Vagina (tissue), 2 donors: ENCODE results near the gene GUCA1C. TPM values are rescaled to one million over a fixed set of nuclear protein-coding genes. Genes with fewer than 3 reads are reported as not detected.

Source experiments
- DNase-seq, 2 donors: peaks; one replicate each; pipeline ENCODE4 v3.0.0-alpha.2; 2017; ENCODE audit errors: extremely low spot score in 2 of 2
- H3K27ac ChIP-seq: fragments of 200-600 bp; sonication (generic); one replicate; pipeline ENCODE4 v1.5.1; 2019
- H3K27me3 ChIP-seq: fragments of 200-600 bp; sonication (generic); one replicate; pipeline ENCODE4 v1.5.1; 2019
- H3K36me3 ChIP-seq, 2 donors: fragments of 200-600 bp; sonication (generic); one replicate each; pipeline ENCODE4 v1.5.1; 2017 to 2019
- H3K4me1 ChIP-seq: fragments of 200-600 bp; sonication (generic); one replicate; pipeline ENCODE4 v1.5.1; 2019
- H3K4me3 ChIP-seq, 2 donors: fragments of 200-600 bp; sonication (generic); 1 replicate in 1 of 2; 2 replicates in 1 of 2; pipeline ENCODE4 v1.5.1; 2016 to 2019
- H3K9me3 ChIP-seq: fragments of 200-600 bp; sonication (generic); one replicate; pipeline ENCODE4 v1.5.1; 2019
- CTCF ChIP-seq, 3 experiments: fragments of 450-650 bp in 2 of 3; fragments of 200-600 bp in 1 of 3; sonication (generic) in 1 of 3; IDR thresholded peaks; one replicate each; pipeline ENCODE4 v1.5.1; 2017 to 2019; ENCODE audit warnings: antibody characterized with exemption in 3 of 3, mild to moderate bottlenecking in 2 of 3, moderate library complexity in 2 of 3
- POLR2A ChIP-seq, 2 donors: fragments of 450-650 bp; IDR thresholded peaks; one replicate each; pipeline ENCODE4 v1.6.1; 2017; ENCODE audit warnings: antibody characterized with exemption in 2 of 2, mild to moderate bottlenecking in 2 of 2, moderate library complexity in 2 of 2
- POLR2AphosphoS5 ChIP-seq, 2 donors: sonication (generic); formaldehyde crosslinking; IDR thresholded peaks; one replicate each; pipeline ENCODE4 v1.9.0; 2017; ENCODE audit warnings: antibody characterized with exemption in 2 of 2, mild to moderate bottlenecking in 2 of 2, low read depth in 1 of 2; ENCODE audit not compliant: insufficient read depth in 1 of 2
- intact Hi-C: fragments of 100-400 bp; cut with DNase I; formaldehyde crosslinking; loops from one replicate; pipeline ENCODE4 v1.15.1; 2023
- total RNA-seq: library from RNA; depleted of rRNA; stranded (reverse); fragments of >200 nt; gene quantifications from one replicate; pipeline ENCODE4 v1.2.3, GENCODE V29; 2016

GUCA1C gene
- not detected for total RNA-seq

- Histone ChIP-seq H3K4me3 (no peak within 1 kb of the TSS), H3K27me3 (no peaks in the 10 kb centered on the region), H3K9me3 (no peaks in the 10 kb centered on the region), H3K36me3 (no peaks in the 10 kb centered on the region), H3K4me1 (no peaks in the 10 kb centered on the region), H3K27ac (no peak within 1 kb of the TSS)
- intact Hi-C loops, result no loop called here
- TF ChIP-seq POLR2AphosphoS5 (IDR thresholded peaks at IDR 0.05; ENCODE audit: insufficient read depth in 1 of 2, low read depth in 1 of 2) (no peak), POLR2A (IDR thresholded peaks at IDR 0.05) (no peak), CTCF (IDR thresholded peaks at IDR 0.05) (no peak)
- no peak for DNase-seq
These were observed at the start of gene GUCA1C for GRCh38 chr3:108953700-108954099. GUCA1C (minus strand) TSS chr3:108953879; CDS start chr3:108953762, 117 bp downstream.

- intact Hi-C loops, result no loop called here
- no peaks in the 10 kb centered on the region for H3K4me1 ChIP-seq
- TF ChIP-seq POLR2AphosphoS5 (IDR thresholded peaks at IDR 0.05; ENCODE audit: insufficient read depth in 1 of 2, low read depth in 1 of 2) (no peak), POLR2A (IDR thresholded peaks at IDR 0.05) (no peak), CTCF (IDR thresholded peaks at IDR 0.05) (no peak)
- DNase-seq, result no peak
- H3K27me3 ChIP-seq, result no peaks in the 10 kb centered on the region
- H3K36me3 ChIP-seq, result no peaks in the 10 kb centered on the region
- no peaks in the 10 kb centered on the region for H3K9me3 ChIP-seq
- H3K4me3 ChIP-seq, result no peak overlapping the region
- H3K27ac ChIP-seq, result no peak overlapping the region
These were observed 44.8 kb upstream of the GUCA1C start for GRCh38 chr3:108998436-108998835.

- TF ChIP-seq POLR2A (IDR thresholded peaks at IDR 0.05) (no peak), CTCF (IDR thresholded peaks at IDR 0.05) (no peak), POLR2AphosphoS5 (IDR thresholded peaks at IDR 0.05; ENCODE audit: insufficient read depth in 1 of 2, low read depth in 1 of 2) (no peak)
- intact Hi-C loops, result no loop called here
These were observed 32.2 kb upstream of the GUCA1C start for GRCh38 chr3:108985844-108986243.

GRCh38 chr3:108983051-108983450, 29.4 kb upstream of the GUCA1C start:
- H3K36me3 ChIP-seq, result no peaks in the 10 kb centered on the region
- no peak overlapping the region for H3K27ac ChIP-seq
- intact Hi-C loops, result no loop called here
- H3K27me3 ChIP-seq, result no peaks in the 10 kb centered on the region
- no peaks in the 10 kb centered on the region for H3K4me1 ChIP-seq
- H3K4me3 ChIP-seq, result no peak overlapping the region
- H3K9me3 ChIP-seq, result no peaks in the 10 kb centered on the region
- no peak for DNase-seq
- TF ChIP-seq POLR2AphosphoS5 (IDR thresholded peaks at IDR 0.05; ENCODE audit: insufficient read depth in 1 of 2, low read depth in 1 of 2) (no peak), POLR2A (IDR thresholded peaks at IDR 0.05) (no peak), CTCF (IDR thresholded peaks at IDR 0.05) (no peak)

More at GRCh38 chr3:108985844-108986243, 32.2 kb upstream of the GUCA1C start:
- Histone ChIP-seq H3K27me3 (no peaks in the 10 kb centered on the region), H3K4me3 (no peak overlapping the region), H3K27ac (no peak overlapping the region), H3K4me1 (no peaks in the 10 kb centered on the region), H3K9me3 (no peaks in the 10 kb centered on the region), H3K36me3 (no peaks in the 10 kb centered on the region)
- DNase-seq, result no peak

- no peak for DNase-seq
- H3K27me3 ChIP-seq, result no peaks in the 10 kb centered on the region
- no peak overlapping the region for H3K4me3 ChIP-seq
- no peak overlapping the region for H3K27ac ChIP-seq
- intact Hi-C loops, result no loop called here
- no peak for TF ChIP-seq POLR2AphosphoS5 (IDR thresholded peaks at IDR 0.05; ENCODE audit: insufficient read depth in 1 of 2, low read depth in 1 of 2)
- TF ChIP-seq POLR2A (IDR thresholded peaks at IDR 0.05), result no peak
- TF ChIP-seq CTCF (IDR thresholded peaks at IDR 0.05), result no peak
- H3K36me3 ChIP-seq, result no peaks in the 10 kb centered on the region
- H3K9me3 ChIP-seq, result no peaks in the 10 kb centered on the region
- H3K4me1 ChIP-seq, result no peaks in the 10 kb centered on the region
These were observed 22.4 kb upstream of the GUCA1C start for GRCh38 chr3:108976058-108976457.
